K562 (cell line): ENCODE data around the gene DNAJC9.

Experiments
- BHLHE40 ChIP-seq: IDR thresholded peaks from 2 replicates; pipeline ENCODE4 v1.6.1; 2011; ENCODE audit warnings: low read length, improper control_type of control experiment
- CEBPB ChIP-seq: fragments of 450-650 bp; IDR thresholded peaks from 2 replicates; pipeline ENCODE4 v1.6.1; 2016; ENCODE audit warnings: missing genetic modification characterization, missing compliant biosample characterization
- CHD1 ChIP-seq: fragments of 200-600 bp; sonication (generic); IDR thresholded peaks from one replicate; pipeline ENCODE4 v1.6.1; 2012; ENCODE audit warnings: mild to moderate bottlenecking, moderate library complexity, low read length, inconsistent platforms
- E4F1 ChIP-seq: fragments of 250-450 bp; sonication (Bioruptor Pico); IDR thresholded peaks from 2 replicates; pipeline ENCODE4 v1.5.0; 2021; ENCODE audit warnings: mild to moderate bottlenecking, borderline replicate concordance
- ELK1 ChIP-seq: sonication (generic); formaldehyde crosslinking; IDR thresholded peaks from 2 replicates; pipeline ENCODE4 v1.8.1; 2022; ENCODE audit warnings: missing genetic modification reagents
- EP300 ChIP-seq: IDR thresholded peaks from 2 replicates; pipeline ENCODE4 v1.6.1; 2012; ENCODE audit warnings: low read length, improper control_type of control experiment
- FOXJ3 ChIP-seq: sonication (generic); formaldehyde crosslinking; IDR thresholded peaks from 2 replicates; pipeline ENCODE4 v1.4.0; 2020; ENCODE audit warnings: mild to moderate bottlenecking, missing genetic modification reagents
- NR2C2 ChIP-seq, 2 experiments: fragments of 200-800 bp in 1 of 2; sonication (Bioruptor generic) in 1 of 2; sonication (generic) in 1 of 2; formaldehyde crosslinking in 1 of 2; IDR thresholded peaks; 2 replicates each; pipeline versions ENCODE4 v1.6.1 to v1.8.0; 2016 to 2022; ENCODE audit warnings: mild to moderate bottlenecking in 1 of 2, missing compliant biosample characterization in 1 of 2, missing genetic modification characterization in 1 of 2, missing genetic modification reagents in 1 of 2
- SIX5 ChIP-seq, 2 experiments: IDR thresholded peaks; 2 replicates each; pipeline ENCODE4 v1.6.1; 2011; ENCODE audit warnings: low read length in 2 of 2, borderline replicate concordance in 1 of 2, low read depth in 1 of 2, mild to moderate bottlenecking in 1 of 2, moderate library complexity in 1 of 2; ENCODE audit not compliant: insufficient read depth in 1 of 2
- ZNF121 ChIP-seq: sonication (generic); formaldehyde crosslinking; conservative IDR thresholded peaks from 2 replicates; pipeline ENCODE4 v1.8.0; 2022; ENCODE audit warnings: missing genetic modification reagents
- TF ChIP-seq, protein P1 (sequence below), 3 experiments: IDR thresholded peaks in 2 of 3; conservative IDR thresholded peaks in 1 of 3; 2 replicates each; pipeline ENCODE4 v1.5.1; 2011 to 2012; ENCODE audit warnings: low read length in 3 of 3, mild to moderate bottlenecking in 3 of 3, control low read depth in 2 of 3, improper control_type of control experiment in 1 of 3, inconsistent platforms in 1 of 3, low read depth in 1 of 3, mixed read lengths in 1 of 3, moderate library complexity in 1 of 3; ENCODE audit not compliant: insufficient read depth in 2 of 3

DNA sequence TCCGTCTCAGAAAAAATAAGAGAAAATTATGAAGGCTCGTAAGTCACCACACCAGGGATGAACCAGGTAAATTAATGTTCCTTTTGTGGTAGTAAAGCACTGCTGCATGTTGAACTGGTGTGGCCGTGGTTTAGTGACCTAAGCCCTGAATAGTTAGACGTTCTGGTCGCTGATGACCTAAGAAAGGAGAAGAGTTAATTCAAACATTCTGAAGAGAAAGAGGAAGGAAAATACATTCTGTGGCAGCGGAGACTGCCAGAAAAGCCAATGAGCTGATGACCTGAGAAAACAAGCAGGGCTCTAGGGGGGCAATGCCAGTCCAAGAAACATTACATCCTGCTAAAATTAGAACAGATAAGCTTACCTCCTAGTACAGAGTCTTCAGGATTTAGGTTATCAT, 17.5 kb downstream of the DNAJC9 start:
- TF ChIP-seq BHLHE40 = no peak
- TF ChIP-seq ELK1 (CRISPR knock-in tag) = no peak
- TF ChIP-seq EP300 = no peak
- no peak for TF ChIP-seq CEBPB (tag)
- TF ChIP-seq ZNF121 = no peak
- TF ChIP-seq SIX5 (IDR thresholded peaks at IDR 0.05; ENCODE audit: borderline replicate concordance in 1 of 2, insufficient read depth in 1 of 2, low read depth in 1 of 2, low read length in 2 of 2) = no peak
- TF ChIP-seq E4F1 = no peak
- TF ChIP-seq CHD1 = no peak
- no peak for TF ChIP-seq NR2C2 (CRISPR knock-in tag; IDR thresholded peaks at IDR 0.05)
- TF ChIP-seq NR2C2 (tag; IDR thresholded peaks at IDR 0.05) = no peak
- TF ChIP-seq, protein P1, sequence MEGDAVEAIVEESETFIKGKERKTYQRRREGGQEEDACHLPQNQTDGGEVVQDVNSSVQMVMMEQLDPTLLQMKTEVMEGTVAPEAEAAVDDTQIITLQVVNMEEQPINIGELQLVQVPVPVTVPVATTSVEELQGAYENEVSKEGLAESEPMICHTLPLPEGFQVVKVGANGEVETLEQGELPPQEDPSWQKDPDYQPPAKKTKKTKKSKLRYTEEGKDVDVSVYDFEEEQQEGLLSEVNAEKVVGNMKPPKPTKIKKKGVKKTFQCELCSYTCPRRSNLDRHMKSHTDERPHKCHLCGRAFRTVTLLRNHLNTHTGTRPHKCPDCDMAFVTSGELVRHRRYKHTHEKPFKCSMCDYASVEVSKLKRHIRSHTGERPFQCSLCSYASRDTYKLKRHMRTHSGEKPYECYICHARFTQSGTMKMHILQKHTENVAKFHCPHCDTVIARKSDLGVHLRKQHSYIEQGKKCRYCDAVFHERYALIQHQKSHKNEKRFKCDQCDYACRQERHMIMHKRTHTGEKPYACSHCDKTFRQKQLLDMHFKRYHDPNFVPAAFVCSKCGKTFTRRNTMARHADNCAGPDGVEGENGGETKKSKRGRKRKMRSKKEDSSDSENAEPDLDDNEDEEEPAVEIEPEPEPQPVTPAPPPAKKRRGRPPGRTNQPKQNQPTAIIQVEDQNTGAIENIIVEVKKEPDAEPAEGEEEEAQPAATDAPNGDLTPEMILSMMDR (IDR thresholded peaks at IDR 0.05 in 2 of 3, conservative IDR thresholded peaks at IDR 0.05 in 1 of 3; ENCODE audit: insufficient read depth in 2 of 3, low read depth in 1 of 3, low read length in 3 of 3) = no peak
- TF ChIP-seq FOXJ3 (CRISPR knock-in tag) = no peak
